Adipose tissue (tissue), 3 donors: ENCODE data around the gene TPSB2. TPM values are rescaled to one million over a fixed set of nuclear protein-coding genes. Genes with fewer than 3 reads are reported as not detected.
"Not testable (repeated sequence)": the region's sequence is repeated elsewhere in the genome, so short reads cannot be mapped to it uniquely, and the experiment has no call there.

Experiments used
- H3K27ac ChIP-seq: one replicate; pipeline ENCODE4 v1.5.1; 2013; ENCODE audit warnings: low read depth, low read length
- WGBS, 3 donors: extraction: QIAGEN DNeasy Blood & Tissue Kit; methylation state at CpG; one replicate each; pipeline ENCODE4 v1.1.7; 2013; 5-methylcytosine and 5-hydroxymethylcytosine counted together
- polyA plus RNA-seq, 3 donors: library from polyadenylated mRNA; stranded (reverse); fragments of 200-250 nt; gene quantifications; one replicate each; pipeline ENCODE4 v1.2.3, GENCODE V29; 2013
- donor health status: healthy with polysubstance abuse.
- donor health status: Bipolar disorder and iron deficiency.
- donor health status: healthy.

The TPSB2 gene
- polyA plus RNA-seq, 3 donors, result 8.0 to 26.3 (median 18.4) TPM

DNA sequence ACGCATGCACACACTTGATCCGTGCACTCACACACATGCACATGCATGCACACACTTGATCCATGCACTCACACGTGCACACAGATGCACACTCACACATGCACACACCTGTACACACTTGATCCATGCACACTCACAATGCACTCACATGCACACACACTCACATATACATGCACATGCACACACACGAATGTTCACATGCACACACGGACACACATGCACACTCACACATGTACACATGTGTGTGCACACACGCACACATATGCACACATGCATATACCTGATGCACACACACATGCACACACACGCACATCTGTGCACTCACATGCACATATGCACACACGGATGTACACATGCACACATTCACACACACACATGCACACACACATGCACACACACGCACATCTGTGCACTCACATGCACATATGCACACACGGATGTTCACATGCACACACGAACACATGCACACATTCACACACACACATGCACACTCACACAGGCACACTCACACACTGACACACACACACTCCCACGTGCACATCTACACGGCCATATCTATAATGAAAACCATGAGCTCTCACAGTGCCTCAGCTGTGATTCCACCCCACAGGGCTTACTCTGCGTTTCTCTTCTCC is 18.0 kb upstream of the TPSB2 start:
- 82 to 85% (median 83%) methylated on average over 11 to 14 of the region's 14 CpGs for WGBS, 3 donors
- not testable (repeated sequence) for H3K27ac ChIP-seq

DNA sequence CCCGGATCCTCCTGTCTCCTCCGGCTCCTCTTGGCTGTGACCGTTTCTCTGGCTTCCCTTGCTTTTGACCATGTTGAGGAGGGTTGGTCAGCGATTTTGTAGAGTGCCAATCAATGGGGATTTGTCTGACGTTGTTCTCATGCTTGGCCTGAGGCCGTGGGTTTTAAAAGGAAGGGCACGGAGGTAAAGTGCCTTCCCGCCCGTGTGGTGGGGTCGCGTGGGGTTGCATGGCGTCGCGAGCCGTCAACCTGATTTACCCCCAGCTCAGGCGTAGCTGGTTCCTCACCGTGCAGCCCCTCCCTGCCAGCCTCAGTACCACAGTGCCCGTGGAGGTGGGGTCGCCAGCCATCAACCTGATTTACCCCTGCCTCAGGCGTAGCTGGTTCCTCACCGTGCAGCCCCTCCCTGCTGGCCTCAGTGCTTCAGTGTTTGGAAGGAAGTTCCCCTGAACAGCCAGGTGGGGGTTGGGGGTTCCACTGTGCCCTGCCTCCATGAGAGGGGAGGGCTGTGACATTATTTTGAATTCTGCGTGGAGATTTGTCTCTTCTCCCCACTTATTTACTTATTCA is 15.6 kb upstream of the TPSB2 start:
- 33 to 54% (median 35%) methylated on average over 22 of the region's 22 CpGs for WGBS, 3 donors
- H3K27ac ChIP-seq, result no peak overlapping the region

- no peak overlapping the region for H3K27ac ChIP-seq
- 41 to 66% (median 57%) methylated on average over 10 to 12 of the region's 12 CpGs for WGBS, 3 donors
These were observed 14.9 kb upstream of the TPSB2 start for GRCh38 chr16:1244881-1245280.

DNA sequence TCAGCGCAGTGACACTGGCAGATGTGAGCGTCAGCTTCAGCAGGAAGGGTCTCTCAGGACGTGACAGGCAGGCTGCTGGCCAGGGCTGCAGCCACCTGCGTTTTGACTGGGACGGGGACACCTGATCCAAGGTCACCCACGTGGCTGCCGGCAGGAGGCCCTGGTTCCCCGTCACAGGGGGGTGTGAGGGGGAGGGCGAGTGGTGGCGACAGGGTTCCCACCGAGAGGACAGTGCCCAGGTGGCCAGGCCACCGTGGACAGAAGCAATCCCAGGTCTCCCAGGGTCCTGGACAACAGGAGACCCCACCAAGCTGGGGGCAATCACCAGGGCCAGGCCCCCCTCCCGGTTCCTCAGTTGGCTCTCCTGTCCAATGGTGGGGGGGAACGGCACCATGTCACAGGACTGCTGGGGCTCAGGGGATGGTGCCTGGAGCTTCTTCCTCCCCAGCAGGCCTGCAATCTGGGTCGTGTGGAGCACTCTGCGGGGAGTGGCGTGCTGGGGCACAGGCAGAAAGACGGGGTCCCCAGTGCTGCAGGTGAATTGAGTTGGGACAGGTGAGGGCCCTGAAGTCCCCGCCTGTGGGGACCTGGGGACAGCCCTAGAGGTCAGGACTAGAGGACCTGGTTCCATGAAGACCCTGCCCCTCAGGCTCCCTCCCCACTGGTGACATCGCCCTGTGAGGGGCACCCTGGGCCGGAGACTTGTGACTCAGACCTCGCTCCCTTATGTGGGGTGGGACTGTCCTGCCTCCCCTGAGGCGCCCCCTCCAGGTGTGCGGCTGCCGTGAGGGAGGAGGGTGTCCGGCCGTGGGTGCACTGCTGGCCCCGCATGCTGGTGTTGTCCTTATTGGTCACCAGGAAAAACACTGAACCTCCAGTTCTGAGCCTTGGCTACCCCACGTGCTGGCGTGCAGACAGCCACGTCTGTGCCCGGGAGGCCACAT is 14.2 kb upstream of the TPSB2 start:
- not testable (repeated sequence) for H3K27ac ChIP-seq
- 49 to 59% (median 58%) methylated on average over 18 to 29 of the region's 32 CpGs for WGBS, 3 donors

DNA sequence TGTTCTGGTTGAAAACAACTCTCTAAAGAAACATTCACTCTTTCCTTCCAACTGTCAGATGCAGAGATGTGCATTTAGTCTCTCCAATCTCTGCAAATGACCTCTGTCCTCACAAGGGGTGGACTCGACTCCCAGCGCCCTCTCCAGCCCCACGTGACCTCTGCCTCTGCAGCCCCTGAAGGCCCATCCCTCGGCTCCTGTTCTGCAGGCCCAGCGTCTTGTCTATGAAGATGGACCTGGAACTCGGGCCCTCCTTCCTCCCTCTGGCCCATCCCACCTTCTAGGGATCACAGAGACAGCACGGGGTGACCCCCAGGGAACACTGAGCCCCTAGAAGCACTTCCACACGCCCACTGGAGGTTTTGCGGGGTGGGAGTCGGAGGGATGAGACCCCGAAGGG is 13.4 kb upstream of the TPSB2 start:
- not testable (repeated sequence) for H3K27ac ChIP-seq
- 32 to 55% (median 54%) methylated on average over 6 to 7 of the region's 11 CpGs for WGBS, 3 donors

DNA sequence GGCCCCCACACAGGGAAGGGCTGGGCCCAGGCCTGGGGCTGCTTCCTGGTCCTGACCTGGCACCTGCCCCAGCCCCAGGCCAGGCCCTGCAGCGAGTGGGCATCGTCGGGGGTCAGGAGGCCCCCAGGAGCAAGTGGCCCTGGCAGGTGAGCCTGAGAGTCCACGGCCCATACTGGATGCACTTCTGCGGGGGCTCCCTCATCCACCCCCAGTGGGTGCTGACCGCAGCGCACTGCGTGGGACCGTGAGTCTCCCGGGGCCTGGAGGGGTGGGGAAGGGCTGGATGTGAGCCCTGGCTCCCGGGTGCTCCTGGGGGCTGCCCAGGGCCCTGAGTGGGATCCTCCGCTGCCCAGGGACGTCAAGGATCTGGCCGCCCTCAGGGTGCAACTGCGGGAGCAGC is 11.1 kb upstream of the TPSB2 start:
- H3K27ac ChIP-seq, result not testable (repeated sequence)
- 76 to 89% (median 77%) methylated on average over 8 to 12 of the region's 15 CpGs for WGBS, 3 donors

DNA sequence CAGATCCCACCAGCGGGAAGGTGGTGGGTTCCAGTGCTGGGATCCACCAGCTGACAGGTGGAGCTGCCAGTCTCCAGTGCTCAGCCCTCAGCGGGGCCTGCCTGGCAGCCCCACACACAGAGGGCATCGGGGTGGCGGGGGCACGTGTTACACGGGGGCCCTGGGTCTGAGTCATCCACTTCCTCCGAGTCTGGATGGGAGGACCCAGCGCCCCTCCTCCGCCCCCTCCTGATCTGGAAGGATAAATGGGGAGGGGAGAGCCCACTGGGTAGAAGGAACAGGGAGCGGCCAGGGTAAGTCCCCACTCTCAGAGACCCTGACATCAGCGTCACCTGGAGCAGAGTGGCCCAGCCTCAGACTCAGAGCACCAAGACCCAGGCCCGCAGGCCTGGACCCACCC is 10.5 kb upstream of the TPSB2 start, which contains the start of gene TPSAB1:
Gene TPSAB1, plus strand, starts transcription at position 270 of the 400 bp plus-strand sequence. CDS start 234 bp downstream, outside the sequence.
- H3K27ac ChIP-seq, result not testable (repeated sequence)
- 40 to 56% (median 49%) methylated on average over 4 to 6 of the region's 12 CpGs for whole genome bisulfite sequencing, 3 donors

- 80 to 89% (median 80%) methylated on average over 6 to 9 of the region's 9 CpGs for WGBS, 3 donors
- not testable (repeated sequence) for H3K27ac ChIP-seq
These were observed 9.6 kb upstream of the TPSB2 start for GRCh38 chr16:1239575-1239974.

DNA sequence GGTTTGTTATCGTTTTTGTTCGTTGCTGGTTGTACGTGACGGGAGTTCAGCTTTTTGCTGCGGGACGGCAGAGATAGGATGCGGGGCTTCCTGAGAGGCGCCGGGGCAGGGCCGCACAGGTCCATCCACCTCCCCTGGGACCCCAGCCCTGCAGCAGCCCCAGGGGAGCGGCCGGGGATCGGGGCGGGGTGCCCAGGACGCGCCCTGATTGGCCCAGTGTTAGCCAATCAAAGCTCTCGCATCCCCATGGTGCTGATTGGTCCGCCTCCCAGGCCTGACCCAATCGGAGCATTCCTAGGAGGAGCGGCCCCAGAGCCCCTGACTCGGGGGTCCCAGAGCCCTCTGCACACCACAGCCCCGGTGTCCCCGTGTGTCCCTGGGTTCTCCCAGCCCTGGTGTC is 8.9 kb upstream of the TPSB2 start:
- WGBS, 3 donors, result 67 to 73% (median 72%) methylated on average over 10 to 19 of the region's 23 CpGs
- not testable (repeated sequence) for H3K27ac ChIP-seq

DNA sequence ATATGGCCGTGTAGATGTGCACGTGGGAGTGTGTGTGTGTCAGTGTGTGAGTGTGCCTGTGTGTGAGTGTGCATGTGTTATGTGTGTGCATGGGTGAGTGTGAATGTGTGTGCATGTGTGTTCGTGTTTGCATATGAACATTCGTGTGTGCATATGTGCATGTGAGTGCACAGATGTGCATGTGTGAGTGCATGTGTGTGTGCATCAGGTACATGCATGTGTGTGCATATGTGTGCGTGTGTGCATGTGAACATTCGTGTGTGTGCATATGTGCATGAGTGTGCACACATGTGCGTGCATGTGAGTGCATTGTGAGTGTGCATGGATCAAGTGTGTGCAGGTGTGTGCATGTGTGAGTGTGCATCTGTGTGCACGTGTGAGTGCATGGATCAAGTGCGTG is 8.0 kb upstream of the TPSB2 start:
- 73 to 81% (median 77%) methylated on average over 9 of the region's 9 CpGs for WGBS, 3 donors

GRCh38 chr16:1236659-1237058 is 6.7 kb upstream of the TPSB2 start:
- not testable (repeated sequence) for H3K27ac ChIP-seq
- no CpG with 5 or more reads among the region's 29 CpGs for WGBS, 3 donors

More for the DNA sequence above, 8.0 kb upstream of the TPSB2 start:
- no peak overlapping the region for H3K27ac ChIP-seq

DNA sequence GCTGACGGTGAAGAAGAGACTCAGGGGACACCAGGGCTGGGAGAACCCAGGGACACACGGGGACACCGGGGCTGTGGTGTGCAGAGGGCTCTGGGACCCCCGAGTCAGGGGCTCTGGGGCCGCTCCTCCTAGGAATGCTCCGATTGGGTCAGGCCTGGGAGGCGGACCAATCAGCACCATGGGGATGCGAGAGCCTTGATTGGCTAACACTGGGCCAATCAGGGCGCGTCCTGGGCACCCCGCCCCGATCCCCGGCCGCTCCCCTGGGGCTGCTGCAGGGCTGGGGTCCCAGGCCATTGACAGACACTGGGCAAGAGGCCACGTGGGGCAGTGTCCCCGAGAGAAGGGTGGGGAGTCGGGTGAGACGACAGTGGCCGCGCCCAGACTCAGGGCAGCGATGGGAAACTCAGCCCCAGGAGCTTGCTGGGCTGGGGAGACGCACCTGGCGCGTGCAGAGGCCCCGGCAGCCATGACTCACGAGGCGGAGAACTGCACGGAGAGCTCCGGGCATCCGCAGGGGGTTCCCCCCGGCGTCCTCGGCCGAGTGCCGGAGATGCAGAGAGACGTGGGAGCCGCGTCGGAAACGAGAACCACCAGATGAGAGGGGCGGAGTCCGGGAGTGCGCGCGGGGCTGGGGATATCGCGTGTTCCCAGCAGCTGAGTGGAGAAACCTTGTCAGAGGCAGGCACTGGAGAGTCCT is 2.2 kb upstream of the TPSB2 start:
- H3K27ac ChIP-seq, result not testable (repeated sequence)
- WGBS, 3 donors, result no CpG with 5 or more reads among the region's 47 CpGs

DNA sequence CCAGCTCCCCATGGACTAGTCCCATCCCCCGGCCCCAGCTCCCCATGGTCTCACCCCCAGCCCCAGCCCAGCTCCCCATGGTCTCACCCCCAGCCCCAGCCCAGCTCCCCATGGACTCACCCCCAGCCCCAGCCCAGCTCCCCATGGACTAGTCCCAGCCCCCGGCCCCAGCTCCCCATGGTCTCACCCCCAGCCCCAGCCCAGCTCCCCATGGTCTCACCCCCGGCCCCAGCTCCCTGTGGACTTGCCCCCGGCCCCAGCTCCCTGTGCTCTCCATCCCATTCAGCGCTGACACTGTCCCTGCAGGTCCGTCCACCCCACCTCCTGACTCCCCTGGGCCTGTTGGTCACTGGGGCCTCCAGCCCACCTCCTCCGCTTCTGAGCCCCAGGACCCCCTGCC is 1.3 kb upstream of the TPSB2 start:
- 83 to 89% (median 85%) methylated on average over 6 to 7 of the region's 7 CpGs for WGBS, 3 donors

DNA sequence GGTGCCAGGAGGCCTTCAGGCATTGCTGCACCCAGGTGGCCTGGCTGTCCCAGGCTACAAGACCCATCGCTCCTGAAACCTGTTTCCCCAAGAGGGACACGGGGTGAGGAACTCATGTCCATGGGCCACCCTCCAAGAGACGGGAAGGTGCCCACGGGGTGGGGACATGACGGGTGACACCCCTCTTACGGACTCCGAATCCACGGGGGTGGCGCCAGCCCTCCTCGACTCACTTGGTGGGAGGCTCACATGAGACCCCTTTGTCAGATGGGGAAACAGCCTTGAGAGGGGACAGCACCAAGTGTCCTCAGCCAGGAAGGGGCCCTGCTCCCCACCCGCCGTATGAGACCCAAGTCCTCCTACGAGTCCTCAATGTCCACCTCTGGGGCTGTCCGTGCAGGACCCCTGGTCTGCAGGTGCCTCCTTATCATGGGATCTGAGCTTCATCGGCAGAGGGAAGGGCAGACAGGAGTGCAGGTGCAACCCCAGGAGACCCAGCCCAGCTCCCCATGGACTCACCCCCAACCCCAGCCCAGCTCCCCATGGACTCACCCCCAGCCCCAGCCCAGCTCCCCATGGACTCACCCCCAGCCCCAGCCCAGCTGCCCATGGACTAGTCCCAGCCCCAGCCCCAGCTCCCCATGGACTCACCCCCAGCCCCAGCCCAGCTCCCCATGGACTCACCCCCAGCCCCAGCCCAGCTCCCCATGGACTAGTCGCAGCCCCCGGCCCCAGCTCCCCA is 658 bp upstream of the TPSB2 start:
- not testable (repeated sequence) for H3K27ac ChIP-seq
- 74 to 82% (median 79%) methylated on average over 13 to 17 of the region's 17 CpGs for WGBS, 3 donors

More for the DNA sequence above, 1.3 kb upstream of the TPSB2 start:
- not testable (repeated sequence) for H3K27ac ChIP-seq

DNA sequence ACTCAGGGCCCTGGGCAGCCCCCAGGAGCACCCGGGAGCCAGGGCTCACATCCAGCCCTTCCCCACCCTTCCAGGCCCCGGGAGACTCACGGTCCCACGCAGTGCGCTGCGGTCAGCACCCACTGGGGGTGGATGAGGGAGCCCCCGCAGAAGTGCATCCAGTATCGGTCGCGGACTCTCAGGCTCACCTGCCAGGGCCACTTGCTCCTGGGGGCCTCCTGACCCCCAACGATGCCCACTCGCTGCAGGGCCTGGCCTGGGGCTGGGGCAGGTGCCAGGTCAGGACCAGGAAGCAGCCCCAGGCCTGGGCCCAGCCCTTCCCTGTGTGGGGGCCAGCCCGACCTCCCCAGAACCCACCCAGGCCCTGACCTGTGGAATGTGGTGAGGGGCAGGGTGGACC is 508 bp downstream of the TPSB2 start:
- 84 to 100% (median 87%) methylated on average over 5 to 11 of the region's 13 CpGs for WGBS, 3 donors
- H3K27ac ChIP-seq, result not testable (repeated sequence)

- WGBS, 3 donors, result 65 to 75% (median 69%) methylated on average over 4 to 7 of the region's 7 CpGs
- not testable (repeated sequence) for H3K27ac ChIP-seq
These were observed 1.8 kb downstream of the TPSB2 start for GRCh38 chr16:1228227-1228626.

GRCh38 chr16:1226692-1227091 is 3.3 kb downstream of the TPSB2 start:
- WGBS, 3 donors, result 30 to 51% (median 45%) methylated on average over 4 to 14 of the region's 14 CpGs

DNA sequence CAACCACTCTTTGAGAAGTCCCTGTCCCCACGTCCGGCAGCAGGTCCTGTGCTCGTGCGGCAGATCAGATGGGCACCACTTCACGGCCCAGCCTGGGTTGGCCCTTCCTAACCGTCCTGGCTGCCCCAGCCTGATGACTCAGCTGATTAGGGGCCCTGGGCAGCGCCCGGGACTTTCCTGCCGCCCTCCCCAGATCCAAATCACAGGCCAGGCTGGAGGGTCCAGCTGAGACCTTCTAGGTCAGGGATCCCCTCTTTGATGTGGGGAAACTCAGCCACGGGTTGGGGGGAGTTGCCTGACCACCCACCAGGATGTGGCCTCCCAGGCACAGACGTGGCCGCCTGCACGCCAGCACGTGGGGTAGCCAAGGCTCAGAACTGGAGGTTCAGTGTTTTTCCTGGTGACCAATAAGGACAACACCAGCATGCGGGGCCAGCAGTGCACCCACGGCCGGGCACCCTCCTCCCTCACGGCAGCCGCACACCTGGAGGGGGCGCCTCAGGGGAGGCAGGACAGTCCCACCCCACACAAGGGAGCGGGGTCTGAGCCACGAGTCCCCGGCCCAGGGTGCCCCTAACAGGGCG is 4.2 kb downstream of the TPSB2 start:
- 45 to 69% (median 53%) methylated on average over 24 of the region's 24 CpGs for WGBS, 3 donors
- H3K27ac ChIP-seq, result not testable (repeated sequence)

More at GRCh38 chr16:1226692-1227091, 3.3 kb downstream of the TPSB2 start:
- not testable (repeated sequence) for H3K27ac ChIP-seq
